ENCODE measurements around the gene PRKCZ.

The PRKCZ gene

GRCh38 chr1:2213576-2214505 is 163.6 kb downstream of the PRKCZ start:
- DNase-seq = no peak

DNA sequence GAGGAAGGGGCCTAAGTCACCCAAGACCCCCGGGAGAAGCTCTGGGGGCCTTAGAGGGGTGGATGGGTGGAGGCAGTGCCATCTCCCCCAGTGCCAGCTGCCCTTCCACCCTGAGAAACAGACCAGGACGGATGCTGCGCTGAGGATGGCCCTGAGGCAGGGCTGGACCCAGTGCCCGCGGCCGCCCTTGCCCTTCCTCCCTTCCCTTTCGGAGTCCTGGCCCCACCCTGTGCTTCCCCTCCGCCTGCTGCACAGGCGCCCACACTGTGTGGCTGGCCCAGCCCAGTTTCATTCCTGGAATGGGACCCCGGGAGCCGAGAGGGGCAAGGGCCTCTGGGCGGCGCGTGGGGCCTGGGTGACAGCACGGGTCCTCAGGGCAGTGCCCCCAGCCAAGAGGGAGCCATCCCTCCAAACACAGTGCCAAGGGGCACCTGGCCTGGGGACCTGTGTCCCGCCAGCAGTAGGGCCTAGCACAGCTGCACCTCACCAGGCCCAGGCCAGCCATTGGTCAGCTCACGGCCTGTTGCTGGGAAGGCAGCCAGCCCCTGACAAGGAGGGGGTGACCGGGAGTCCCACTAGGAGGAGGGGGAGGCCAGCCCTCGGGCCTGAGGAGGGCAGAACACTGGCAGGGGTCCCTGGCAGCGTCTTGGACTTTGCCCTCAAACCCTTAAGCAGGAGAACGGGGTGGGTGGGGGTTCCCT is 164.5 kb downstream of the PRKCZ start:
- no peak for DNase-seq

- DNase-seq = no peak
Measured at GRCh38 chr1:2215329-2215728, 165.1 kb downstream of the PRKCZ start.

DNA sequence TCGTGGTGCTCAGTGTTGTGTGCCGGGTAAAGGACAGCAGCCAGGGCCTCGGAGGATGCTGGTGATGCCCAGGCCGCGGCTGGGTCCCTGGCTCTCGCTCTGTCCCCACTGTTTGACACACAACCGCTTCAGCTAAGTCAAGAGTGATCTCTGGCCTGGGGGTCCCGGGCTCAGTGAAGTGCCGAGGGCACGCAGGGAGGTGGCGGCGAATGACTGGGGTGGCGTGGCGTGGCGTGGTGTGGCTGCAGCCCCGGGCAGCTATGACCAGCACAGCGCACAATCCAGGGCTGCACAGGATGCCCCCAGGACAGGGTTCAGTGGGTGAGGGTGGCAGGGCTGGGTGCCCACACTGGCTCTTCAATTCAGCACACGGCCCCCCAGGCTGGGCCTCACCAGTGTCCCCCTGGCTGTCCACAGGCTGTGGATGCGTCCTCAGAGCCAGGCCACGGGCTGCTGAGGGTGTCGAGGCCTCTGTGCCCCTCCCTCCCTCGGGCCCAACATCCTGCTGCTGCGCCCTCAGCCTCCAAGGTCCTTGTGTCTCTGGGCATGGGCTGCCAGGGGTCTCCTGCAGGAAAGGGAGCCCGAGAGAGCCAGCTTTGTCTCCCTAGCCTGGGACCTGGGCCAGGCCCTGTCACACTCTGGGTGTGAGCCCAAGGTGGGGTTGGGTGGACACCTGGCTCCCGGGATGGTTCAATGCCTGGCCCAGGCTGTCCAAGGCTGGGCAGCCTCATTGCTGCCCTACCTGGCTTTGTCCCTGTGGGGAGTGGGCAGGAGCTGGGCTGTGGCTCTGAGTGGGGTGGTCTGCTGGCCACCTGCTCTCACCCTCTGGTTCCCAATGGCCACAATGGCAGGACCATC is 165.9 kb downstream of the PRKCZ start:
- DNase-seq = no peak

GRCh38 chr1:2216767-2217058 is 166.5 kb downstream of the PRKCZ start:
- no peak for DNase-seq

- DNase-seq = no peak
Measured at GRCh38 chr1:2221271-2221670, 171.1 kb downstream of the PRKCZ start.

- no peak for DNase-seq
Measured at GRCh38 chr1:2224170-2224584, 174.0 kb downstream of the PRKCZ start.

DNA sequence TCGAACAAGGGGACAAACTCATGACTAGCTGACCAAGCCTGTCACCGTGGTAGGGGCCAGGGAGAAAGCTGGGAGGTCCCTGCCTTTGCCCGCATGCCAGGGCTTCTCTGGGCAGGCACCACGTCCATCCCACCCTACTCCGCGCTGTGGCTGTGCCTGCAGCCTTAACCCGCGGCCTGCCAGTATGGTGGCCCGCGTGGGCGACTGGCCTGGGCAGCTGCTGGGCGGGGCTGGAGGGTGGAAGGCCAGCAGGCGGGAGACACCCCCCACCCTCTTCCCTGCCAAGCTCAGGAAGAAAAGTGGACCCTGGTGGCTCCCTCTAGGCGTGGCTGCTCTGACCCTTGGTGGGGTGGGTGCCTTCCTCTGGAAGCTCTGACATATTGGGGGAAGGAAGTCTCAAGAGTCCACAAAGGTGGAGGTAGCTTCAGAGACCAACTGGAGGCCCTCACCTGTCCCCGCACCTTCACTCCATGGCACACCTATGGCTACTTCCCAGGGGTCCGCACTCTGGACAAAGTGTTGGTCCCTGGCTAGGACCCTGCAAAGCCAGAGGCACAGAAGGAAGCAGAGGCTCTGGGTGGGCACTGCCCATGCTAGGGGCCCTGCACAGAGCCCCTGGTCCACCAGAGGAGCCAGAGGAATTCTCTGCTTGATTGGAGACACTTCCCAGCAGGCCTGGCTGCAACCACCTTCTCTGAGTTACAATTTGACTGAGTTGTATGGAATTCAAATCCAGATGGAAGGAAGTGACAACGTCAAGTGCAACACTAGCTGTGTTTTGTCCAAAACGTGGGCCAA is 174.6 kb downstream of the PRKCZ start:
- no peak for DNase-seq

- no peak for DNase-seq
Measured at GRCh38 chr1:2226525-2227345, 176.5 kb downstream of the PRKCZ start.

DNA sequence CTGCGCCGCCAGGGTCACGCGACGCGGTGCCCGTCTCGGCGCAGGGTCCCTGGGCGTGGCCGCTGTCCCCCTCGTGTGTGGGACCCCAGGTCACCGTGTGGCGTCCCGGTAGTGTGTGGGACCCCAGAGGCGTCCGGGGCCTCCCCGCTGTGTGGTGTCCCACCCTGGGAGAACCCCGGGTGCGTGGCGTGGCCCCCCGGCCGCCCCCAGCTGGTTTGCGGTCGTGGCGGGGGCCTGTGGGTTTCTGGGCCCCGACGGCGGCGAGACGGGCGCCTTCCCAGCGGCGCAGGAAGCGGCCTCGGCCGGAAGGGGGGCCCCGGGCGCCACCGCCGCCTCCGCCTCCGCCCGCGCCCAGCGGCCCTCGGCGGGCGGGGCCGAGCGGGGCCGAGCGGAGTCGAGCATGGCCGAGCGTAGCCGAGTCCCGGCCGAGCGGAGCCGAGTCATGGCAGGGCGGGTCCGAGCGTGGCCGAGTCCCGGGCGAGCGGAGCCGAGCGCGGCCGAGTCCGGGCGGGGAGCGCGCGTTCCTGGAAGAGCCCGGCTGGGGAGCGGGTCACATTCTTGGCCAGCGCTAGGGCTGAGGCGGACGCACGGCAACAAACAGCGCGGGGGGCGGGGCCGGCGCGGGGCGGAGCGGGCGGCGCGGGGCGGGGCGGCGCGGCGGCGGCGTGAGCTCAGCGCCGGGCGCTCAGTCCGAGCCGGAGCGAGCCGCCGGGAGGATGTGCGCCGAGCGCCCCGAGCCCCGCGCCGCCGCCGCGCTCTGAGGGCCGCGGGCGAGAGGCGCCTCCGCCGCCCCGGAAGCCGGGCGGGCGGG is 177.3 kb downstream of the PRKCZ start:
- peak; percentile 96 to 99 for DNase-seq

DNA sequence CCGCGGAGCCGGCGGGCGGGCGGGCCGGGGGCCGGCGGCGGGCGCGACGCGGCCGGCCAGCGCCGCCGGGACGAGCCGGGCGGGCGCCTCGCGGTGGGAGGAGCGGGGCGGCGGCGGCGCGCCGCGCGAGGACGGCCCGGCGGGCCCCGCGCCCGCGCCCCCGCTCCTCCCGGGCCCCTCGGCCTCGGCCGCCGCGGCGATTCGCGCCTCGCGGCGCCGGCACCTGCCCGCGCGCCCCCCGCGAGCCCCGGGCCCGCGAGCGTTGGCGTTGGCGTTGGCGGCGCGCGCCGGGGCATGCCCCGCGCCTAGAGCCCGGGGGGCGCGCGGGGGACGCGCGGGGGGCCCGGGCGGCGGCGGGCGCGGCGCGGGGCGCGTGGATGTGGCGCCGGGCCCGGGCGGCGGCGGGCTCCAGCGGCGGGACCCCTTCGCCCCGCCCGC is 178.0 kb downstream of the PRKCZ start, which contains the start of gene SKI:
SKI (plus strand) TSS at position 163 of the 438 bp plus-strand sequence. CDS start 448 bp downstream, outside the sequence.
- DNase-seq = no peak

GRCh38 chr1:2228694-2229036 is 178.5 kb downstream of the PRKCZ start:
- DNase-seq = no peak

DNA sequence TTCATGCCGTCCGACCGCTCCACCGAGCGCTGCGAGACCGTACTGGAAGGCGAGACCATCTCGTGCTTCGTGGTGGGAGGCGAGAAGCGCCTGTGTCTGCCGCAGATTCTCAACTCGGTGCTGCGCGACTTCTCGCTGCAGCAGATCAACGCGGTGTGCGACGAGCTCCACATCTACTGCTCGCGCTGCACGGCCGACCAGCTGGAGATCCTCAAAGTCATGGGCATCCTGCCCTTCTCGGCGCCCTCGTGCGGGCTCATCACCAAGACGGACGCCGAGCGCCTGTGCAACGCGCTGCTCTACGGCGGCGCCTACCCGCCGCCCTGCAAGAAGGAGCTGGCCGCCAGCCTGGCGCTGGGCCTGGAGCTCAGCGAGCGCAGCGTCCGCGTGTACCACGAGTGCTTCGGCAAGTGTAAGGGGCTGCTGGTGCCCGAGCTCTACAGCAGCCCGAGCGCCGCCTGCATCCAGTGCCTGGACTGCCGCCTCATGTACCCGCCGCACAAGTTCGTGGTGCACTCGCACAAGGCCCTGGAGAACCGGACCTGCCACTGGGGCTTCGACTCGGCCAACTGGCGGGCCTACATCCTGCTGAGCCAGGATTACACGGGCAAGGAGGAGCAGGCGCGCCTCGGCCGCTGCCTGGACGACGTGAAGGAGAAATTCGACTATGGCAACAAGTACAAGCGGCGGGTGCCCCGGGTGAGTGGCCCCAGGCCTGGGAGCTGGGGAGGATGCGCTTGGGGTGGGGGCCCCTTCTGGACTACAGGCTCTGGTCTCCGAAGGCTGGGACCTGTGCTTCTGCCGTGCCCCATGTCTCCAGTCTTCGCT is 179.0 kb downstream of the PRKCZ start:
- peak in 1 of 2 experiments; percentile 71 for DNase-seq

DNA sequence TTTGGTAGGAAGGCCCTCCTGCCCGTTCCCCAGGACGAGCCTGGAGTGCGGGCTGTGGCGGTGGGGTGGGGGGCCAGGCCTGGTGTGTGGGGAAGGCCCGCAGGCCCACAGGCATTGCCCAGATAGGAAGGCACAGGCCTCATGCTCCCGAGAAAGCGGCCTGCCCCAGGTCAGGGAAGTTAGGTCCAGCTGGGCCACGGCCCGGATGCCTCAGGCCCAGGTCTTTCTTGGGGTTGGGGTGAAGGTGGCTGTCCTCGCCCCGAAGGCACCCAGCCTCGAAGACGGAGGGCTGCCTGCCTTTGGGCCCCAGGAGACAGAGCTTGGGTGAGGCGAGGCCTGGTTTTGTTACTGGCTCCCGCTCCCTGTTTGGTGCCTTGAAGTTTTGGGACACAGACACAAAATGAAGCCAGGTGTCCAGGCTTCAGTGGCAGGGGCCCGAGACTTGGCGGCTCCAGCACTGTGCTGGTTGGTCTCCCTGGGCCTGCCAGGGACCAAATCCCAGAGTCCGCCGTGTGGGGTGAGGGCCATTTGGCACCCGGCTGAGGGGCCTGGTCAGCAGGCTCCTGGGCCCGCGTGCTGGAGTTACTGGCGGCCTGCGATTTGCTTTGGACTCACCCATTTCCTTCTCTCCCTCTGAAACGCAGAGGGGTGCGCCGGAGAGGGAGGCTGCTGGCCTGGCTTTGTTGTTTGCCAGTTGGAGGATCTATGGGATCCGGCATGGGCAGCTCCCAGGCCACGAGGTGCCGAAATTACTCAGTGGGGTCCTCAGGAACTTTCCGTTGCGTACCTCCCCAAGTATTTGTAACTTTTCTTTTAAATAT is 179.9 kb downstream of the PRKCZ start:
- DNase-seq = no peak

GRCh38 chr1:2230781-2231531 is 180.7 kb downstream of the PRKCZ start:
- DNase-seq = no peak

GRCh38 chr1:2231532-2232254 is 181.5 kb downstream of the PRKCZ start:
- DNase-seq = peak in 1 of 2 experiments; percentile 61

DNA sequence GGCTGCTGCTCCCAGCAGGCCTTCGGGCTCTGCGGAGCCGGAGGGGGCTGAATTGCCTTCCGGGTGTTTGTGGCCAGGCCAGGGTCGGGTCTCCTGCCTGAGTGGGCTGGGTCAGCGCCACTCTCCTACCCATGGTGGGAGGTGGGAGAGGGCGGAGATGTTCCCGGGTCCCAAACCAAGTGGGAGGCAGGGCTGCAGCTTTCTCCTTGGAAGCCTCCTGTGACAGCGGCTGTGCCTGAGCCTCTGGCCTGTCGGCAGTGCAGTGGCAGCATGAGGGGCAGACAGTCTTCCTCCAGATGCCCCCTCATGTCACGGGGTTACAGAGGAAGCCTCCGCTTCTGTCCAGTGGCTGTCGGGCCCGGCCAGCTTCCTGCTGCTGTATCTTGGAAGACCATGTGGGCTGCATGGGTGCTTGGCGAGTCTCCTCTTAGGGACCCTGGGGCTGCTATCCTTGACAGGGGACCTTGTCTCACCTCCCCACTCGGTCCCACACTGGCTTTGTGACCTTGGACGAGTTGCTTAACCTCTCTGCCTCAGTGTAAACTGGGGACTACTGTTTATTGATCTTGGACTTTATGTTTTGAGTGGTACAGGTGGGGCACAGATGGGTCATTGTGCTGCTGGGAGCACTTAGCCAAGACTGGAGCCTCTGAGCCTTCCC is 182.2 kb downstream of the PRKCZ start:
- no peak for DNase-seq

All from NCI-H446 (cell line).